GM19452 (cell line): ENCODE measurements around the gene IL1RL2.

ENCODE experiments used
- ATAC-seq: cut with Tn5 transposase; IDR thresholded peaks from one replicate; pipeline ENCODE4 v1.9.1; 2021; ENCODE audit not compliant: unreplicated experiment

Gene IL1RL2

GRCh38 chr2:102262216-102263129 lies 75.7 kb downstream of the IL1RL2 start:
- ATAC-seq: no peak

- ATAC-seq: no peak
Observed at GRCh38 chr2:102264952-102265351, 78.1 kb downstream of the IL1RL2 start.

- no peak for ATAC-seq
Observed at GRCh38 chr2:102266204-102266603, 79.4 kb downstream of the IL1RL2 start.

- ATAC-seq: no peak
Observed at GRCh38 chr2:102267774-102268173, 81.0 kb downstream of the IL1RL2 start.

DNA sequence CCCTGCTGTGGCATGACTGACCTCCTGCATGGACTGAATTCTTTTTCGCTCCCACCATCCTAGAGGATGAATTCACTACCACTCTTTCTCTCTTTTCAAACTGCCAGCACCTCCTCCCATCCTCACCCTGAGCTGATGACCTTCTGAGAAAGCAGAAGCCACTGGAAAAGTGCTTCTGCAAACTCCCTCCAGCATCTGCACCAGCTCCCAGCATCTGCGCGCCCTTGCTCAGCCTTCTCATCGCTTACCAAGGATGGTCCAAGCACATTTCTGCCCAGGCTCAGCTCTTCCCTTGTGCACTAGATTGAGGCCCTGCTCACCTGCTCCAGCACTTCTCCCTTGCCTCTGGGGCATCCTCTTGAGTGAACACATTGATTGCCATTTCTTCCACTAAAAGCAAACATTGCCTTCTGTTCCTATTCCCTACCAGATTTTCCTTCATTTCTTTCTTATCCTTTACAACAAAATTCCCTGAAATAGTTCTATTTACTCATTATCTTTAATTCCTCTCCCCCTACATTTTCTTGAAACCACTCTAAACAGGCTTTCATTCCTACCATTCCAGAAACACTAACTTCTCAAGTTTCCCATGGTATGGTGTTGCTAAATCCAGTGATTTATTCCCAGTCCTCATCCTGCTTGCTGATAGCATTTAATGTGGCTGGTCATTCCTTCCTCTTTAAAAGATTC lies 81.8 kb downstream of the IL1RL2 start:
- ATAC-seq: no peak

DNA sequence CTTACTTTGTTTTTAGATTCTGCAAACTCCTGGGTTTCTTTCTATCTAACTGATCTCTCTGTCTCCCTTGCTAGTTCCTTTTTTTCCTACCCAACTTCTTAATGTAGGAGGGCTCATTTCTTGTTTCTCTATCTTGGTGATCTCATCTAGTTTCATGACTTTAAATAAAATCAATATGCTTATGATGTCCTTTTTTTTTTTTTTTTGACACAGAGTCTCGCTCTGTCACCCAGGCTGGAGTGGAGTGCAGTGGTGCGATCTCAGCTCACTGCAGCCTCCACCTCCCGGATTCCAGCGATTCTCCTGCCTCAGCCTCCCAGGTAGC lies 82.3 kb downstream of the IL1RL2 start:
- no peak for ATAC-seq

DNA sequence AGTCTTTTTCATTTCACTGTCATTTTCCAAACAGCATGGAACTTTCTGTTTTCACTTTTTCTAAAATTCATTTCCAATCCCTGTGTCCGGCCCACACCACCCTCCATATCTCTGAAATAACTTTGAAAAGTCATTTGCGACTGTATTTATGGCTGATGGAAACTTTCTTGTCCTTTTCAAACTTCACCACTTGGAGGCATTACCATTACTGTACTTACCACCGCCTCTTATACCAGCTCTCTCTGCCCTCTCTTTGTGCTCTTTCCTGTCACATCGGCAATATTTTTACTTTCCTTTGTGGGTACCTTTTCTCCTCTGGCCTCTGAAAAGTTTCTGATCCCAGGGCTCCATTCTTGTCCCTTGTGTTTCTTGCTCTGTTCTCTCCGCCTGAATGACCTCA lies 85.0 kb downstream of the IL1RL2 start:
- ATAC-seq: no peak

DNA sequence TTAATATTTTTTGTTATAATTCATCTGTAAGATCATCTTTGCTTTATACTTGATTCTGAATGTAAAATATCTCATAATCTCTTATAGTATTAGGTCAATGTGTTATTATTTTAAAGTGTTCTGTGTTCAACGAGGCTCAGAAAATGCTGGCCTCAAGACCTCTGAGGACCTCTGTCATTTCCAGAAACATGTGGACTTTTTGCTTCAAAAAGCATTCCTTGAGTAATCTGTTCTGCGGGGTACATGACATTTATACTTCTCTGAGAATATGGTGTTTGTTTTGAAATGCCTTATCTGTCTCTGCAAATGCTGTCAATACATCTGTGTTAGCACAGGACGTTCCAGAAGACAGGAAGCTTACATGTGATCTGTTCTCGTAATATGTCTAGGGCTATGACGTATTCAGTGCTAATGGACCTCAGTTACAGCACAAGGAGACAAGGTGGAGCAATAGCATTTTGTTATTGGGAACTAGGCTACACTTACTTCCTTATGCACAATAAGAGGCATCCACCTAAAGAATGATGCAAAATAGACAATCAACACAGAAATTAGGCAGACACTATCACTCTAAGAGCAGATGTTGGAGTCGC lies 86.9 kb downstream of the IL1RL2 start:
- no peak for ATAC-seq

DNA sequence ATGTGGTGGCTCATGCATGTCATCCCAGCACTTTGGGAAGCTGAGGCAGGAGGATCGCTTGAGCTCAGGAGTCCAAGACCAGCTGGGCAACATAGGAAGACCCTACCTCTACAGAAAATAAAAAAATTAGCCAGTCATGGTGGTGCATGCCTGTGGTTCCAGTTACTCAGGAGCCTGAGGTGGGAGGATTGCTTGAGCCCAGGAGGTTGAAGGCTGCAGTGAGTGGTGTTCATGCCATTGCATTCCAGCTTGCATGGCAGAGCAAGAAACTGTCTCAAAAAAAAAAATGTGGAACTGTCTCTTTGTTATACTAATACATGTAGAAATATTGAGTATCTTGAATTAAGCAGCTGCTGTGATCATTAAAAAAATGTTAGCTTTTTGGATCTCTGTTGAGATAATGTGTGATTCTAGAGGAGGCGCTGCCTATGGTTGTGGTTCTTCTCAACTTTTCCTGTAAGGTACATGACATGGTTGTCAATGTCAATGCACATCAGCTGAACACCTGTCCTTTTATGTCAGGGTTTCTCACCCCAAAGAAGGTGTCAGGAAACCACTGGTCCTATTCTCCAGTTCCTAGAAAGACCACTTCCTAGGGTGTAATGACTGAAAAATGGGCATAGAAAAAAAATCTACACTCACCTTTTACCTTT lies 89.9 kb downstream of the IL1RL2 start:
- ATAC-seq: no peak

DNA sequence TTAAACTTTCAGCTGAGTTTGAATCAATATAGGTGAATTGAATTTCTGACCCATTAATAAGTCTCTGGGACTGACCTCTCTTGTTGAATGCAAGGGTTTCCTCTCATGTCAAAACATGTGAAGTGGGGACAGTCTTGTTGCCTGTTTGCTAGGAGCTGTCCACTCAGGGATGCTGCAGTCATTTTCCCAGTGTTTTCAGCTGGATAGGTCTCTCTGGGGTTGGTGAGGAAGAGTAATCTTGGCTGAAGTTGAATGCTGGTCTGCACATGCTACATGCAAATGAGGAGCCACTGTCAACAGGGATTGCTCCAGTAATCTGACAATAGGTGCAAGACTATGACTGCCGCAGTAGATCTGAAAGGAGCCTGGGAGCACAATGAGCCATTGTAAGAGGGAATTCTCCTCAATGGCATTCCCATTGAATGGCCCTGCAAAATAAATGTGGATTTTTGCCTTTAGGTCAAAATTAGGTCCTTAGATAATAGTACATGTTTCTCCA lies 90.4 kb downstream of the IL1RL2 start:
- no peak for ATAC-seq

GRCh38 chr2:102278720-102279390 lies 92.0 kb downstream of the IL1RL2 start:
- no peak for ATAC-seq

DNA sequence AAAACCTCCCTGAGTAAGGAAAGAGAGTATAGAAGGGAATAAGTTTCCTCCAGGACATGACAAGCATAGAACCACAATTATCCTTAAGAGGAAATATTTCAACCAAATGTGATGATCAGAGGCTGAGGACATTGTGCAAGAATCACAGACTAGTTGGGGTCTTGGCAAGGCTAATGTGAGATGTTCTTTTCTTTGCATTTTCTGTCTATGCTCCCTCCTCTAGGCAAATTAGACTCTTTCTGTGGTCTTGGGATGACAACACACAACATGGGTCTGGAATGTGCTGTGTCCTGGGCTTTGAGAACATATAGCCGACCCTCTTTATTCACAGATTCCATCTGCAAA lies 92.5 kb downstream of the IL1RL2 start:
- ATAC-seq: no peak

DNA sequence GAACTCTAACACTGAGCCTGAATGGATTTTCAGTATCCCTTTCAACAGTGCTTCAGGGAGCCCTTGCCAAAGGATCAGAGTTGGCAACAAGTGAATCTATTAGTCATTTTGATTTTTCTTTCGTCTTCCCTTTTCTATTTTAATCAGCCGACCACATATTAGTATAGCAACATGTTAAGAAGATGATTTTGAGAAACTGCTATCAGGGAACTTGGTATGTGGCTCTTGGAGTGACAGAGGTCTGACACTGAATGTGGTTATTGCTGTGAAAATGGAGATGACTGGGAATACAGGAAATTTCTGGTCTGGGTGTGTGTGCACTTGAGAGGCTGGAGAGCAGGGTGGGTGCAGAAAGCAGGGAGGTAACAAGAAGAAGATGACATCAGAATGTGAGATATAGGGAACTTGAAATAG lies 95.9 kb downstream of the IL1RL2 start:
- no peak for ATAC-seq

- no peak for ATAC-seq
Observed at GRCh38 chr2:102283996-102284395, 97.2 kb downstream of the IL1RL2 start.

DNA sequence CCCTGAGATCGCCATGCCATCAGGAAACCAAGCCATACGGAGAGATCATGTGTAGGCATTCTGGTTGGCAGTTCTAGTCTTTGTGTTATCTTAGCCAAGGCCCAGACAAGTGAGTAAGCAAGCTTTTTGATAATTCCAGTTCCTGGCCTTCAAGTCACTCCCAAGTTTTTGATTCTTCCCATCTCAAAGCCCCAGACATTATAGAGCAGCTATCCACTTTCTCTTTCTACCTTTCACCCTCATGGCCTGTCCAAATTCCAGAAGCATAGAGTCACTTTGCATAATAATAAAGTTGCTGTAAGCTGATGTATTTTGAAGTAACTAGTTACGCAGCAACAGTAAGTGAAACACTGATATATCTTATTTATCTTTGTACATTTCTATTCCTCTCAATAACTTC lies 97.8 kb downstream of the IL1RL2 start:
- ATAC-seq: no peak

- no peak for ATAC-seq
Observed at GRCh38 chr2:102285368-102285767, 98.5 kb downstream of the IL1RL2 start.

DNA sequence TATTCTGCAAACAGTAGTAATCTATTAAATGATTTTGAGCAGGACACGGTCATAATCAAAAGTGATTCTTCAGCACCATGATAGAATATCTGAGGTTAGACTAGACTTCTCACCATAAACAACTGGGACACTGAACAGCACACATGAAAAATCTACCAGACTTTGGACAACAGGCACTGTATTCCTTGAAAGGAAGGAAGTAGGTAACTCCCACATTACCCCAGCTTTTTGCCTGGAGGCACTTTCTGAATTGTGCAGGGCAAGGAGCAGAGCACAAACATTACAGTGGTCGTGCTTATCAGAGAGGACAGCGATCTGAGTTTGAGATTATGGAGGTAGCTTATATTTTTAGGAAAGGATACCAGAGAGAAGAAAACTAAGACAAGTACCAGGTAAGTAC lies 99.2 kb downstream of the IL1RL2 start:
- no peak for ATAC-seq

- no peak for ATAC-seq
Observed at GRCh38 chr2:102289129-102289528, 102.3 kb downstream of the IL1RL2 start.
